OCI-LY1 (cell line): ENCODE results near the gene ACTN2.
A peak's percentile ranks its signal among the peaks of the same experiment; 100 is the strongest.

Experiments
- H2AFZ ChIP-seq: fragments of 200-600 bp; sonication (generic), shearing (Covaris generic); 2 replicates; pipeline ENCODE4 v1.6.0; 2014; ENCODE audit warnings: antibody characterized with exemption, mild to moderate bottlenecking, low read length
- H3F3A ChIP-seq: fragments of 200-600 bp; sonication (generic), shearing (Covaris generic); 2 replicates; pipeline ENCODE4 v1.6.0; 2014; ENCODE audit warnings: mild to moderate bottlenecking, antibody characterized with exemption, low read length, moderate library complexity; ENCODE audit not compliant: insufficient read depth
- H3K27ac ChIP-seq: fragments of 200-600 bp; sonication (generic); 2 replicates; pipeline ENCODE4 v1.5.1; 2014; ENCODE audit warnings: low read length, mixed run types, mild to moderate bottlenecking, low read depth; ENCODE audit not compliant: poor library complexity, severe bottlenecking
- H3K27me3 ChIP-seq: fragments of 200-600 bp; sonication (generic); 2 replicates; pipeline ENCODE4 v1.6.0; 2014; ENCODE audit warnings: antibody characterized with exemption, mild to moderate bottlenecking, low read length, moderate library complexity; ENCODE audit not compliant: insufficient read depth
- H3K36me3 ChIP-seq: fragments of 200-600 bp; sonication (generic); 2 replicates; pipeline ENCODE4 v1.6.1; 2014; ENCODE audit warnings: mild to moderate bottlenecking, antibody characterized with exemption, low read length, moderate library complexity, mixed read lengths; ENCODE audit not compliant: insufficient read depth
- H3K4me1 ChIP-seq: fragments of 200-600 bp; sonication (generic); 2 replicates; pipeline ENCODE4 v1.5.1; 2014; ENCODE audit warnings: mild to moderate bottlenecking, low read length, moderate library complexity; ENCODE audit not compliant: insufficient read depth, severe bottlenecking
- H3K4me2 ChIP-seq: fragments of 200-600 bp; sonication (generic), shearing (Covaris generic); 2 replicates; pipeline ENCODE4 v1.6.1; 2014; ENCODE audit warnings: low read length
- H3K4me3 ChIP-seq: fragments of 200-600 bp; sonication (generic); 2 replicates; pipeline ENCODE4 v1.5.1; 2014; ENCODE audit warnings: low read length, low read depth, mild to moderate bottlenecking, mixed read lengths; ENCODE audit not compliant: poor library complexity, severe bottlenecking
- H3K79me2 ChIP-seq: fragments of 200-600 bp; shearing (Covaris generic); 2 replicates; pipeline ENCODE4 v1.6.1; 2016; ENCODE audit warnings: mixed run types, low read length, mixed read lengths; ENCODE audit not compliant: insufficient read depth
- H3K9ac ChIP-seq: fragments of 200-600 bp; sonication (generic), shearing (Covaris generic); 2 replicates; pipeline ENCODE4 v1.6.1; 2014; ENCODE audit warnings: mild to moderate bottlenecking, low read length, mixed read lengths
- H3K9me2 ChIP-seq: fragments of 200-600 bp; sonication (generic), shearing (Covaris generic); 2 replicates; pipeline ENCODE4 v1.6.1; 2014; ENCODE audit warnings: low read depth, mild to moderate bottlenecking, low read length, mixed read lengths
- H3K9me3 ChIP-seq: fragments of 200-600 bp; shearing (Covaris generic); 2 replicates; pipeline ENCODE4 v1.6.1; 2014; ENCODE audit warnings: low read length, mixed read lengths
- H4K20me1 ChIP-seq: fragments of 200-600 bp; sonication (generic), shearing (Covaris generic); 2 replicates; pipeline ENCODE4 v1.6.0; 2016; ENCODE audit warnings: mild to moderate bottlenecking, low read length; ENCODE audit not compliant: insufficient read depth
- CTCF ChIP-seq: fragments of 200-600 bp; sonication (generic), shearing (Covaris generic); IDR thresholded peaks from 2 replicates; pipeline ENCODE4 v1.5.1; 2017; ENCODE audit warnings: mild to moderate bottlenecking, antibody characterized with exemption, low read length, moderate library complexity, mixed read lengths
- EZH2 ChIP-seq: fragments of 200-600 bp; sonication (generic), shearing (Covaris generic); IDR thresholded peaks from 2 replicates; pipeline ENCODE4 v1.8.0; 2017; ENCODE audit warnings: borderline replicate concordance, mixed run types, mild to moderate bottlenecking, antibody characterized with exemption, low read length, moderate library complexity, mixed read lengths

ACTN2 gene

GRCh38 chr1:236757640-236758039 is 71.3 kb downstream of the ACTN2 start:
- Histone ChIP-seq H3K36me3 (no peaks in the 10 kb centered on the region), H3K4me2 (no peak overlapping the region), H3K27me3 (no peaks in the 10 kb centered on the region), H3F3A (no peaks in the 10 kb centered on the region), H2AFZ (no peak overlapping the region), H3K9ac (no peak overlapping the region), H3K4me3 (no peak overlapping the region), H3K9me3 (no peaks in the 10 kb centered on the region), H3K79me2 (no peaks in the 10 kb centered on the region), H4K20me1 (no peaks in the 10 kb centered on the region), H3K9me2 (no peaks in the 10 kb centered on the region), H3K4me1 (no peaks in the 10 kb centered on the region), H3K27ac (no peak overlapping the region)
- TF ChIP-seq CTCF (no peak), EZH2 (no peak)

DNA sequence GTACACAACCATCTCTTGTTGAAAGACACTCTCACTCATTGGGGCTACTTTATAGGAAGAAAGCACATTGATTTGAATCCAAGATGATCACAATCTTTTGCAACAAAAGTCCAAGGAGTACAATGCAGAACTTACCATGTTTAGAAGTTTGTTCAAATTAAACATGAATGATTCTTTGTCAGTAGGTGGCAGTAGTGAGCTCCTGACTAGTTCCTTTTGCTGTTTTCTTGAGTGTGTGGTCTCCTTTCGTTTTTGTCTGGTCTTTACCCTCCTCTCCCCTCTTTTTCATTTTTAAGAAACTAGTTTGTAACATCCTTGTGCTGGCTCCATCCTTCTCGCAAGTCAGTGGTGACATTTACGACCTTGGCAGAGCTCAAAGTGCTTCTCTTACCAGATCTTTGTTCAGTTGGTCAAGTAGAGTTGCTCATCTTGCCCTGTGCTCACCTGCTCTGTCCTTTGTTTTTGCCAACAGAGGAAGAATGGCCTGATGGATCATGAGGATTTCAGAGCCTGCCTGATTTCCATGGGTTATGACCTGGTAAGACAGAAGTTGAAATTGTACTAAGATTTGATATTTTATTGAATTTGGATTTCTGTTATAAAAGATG is 73.1 kb downstream of the ACTN2 start:
- Histone ChIP-seq H3K9me2 (no peaks in the 10 kb centered on the region), H3K4me1 (no peaks in the 10 kb centered on the region), H3F3A (no peaks in the 10 kb centered on the region), H2AFZ (no peak overlapping the region), H3K79me2 (no peaks in the 10 kb centered on the region), H3K27me3 (no peaks in the 10 kb centered on the region), H3K27ac (no peak overlapping the region), H4K20me1 (no peaks in the 10 kb centered on the region), H3K9me3 (no peaks in the 10 kb centered on the region), H3K4me2 (peak overlapping the region; percentile 26; the same call in 1 of the 2 replicates), H3K4me3 (no peak overlapping the region), H3K36me3 (no peaks in the 10 kb centered on the region), H3K9ac (no peak overlapping the region)
- TF ChIP-seq EZH2 (no peak), CTCF (peak; percentile 76; the same call in 1 of the 2 replicates)

DNA sequence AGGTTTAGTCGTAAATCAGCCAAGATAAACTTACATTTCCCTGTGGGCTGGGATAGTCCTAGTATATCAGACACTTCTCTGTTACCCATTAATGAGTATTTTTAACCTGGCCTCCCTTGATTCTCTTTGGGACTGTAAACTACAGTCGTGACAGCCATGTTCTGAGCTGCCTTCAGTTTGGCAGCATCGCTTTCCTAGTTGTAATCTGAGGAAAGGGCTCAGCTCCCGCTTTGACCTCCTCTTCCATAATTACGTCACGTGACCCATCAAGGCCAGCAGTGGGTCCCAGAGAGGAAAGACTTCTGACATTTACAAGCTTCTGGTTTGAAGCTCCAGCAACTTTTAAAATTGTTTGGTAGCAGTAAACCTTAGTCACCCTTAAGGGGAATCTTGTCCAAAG is 74.2 kb downstream of the ACTN2 start:
- Histone ChIP-seq H3K4me3 (no peak overlapping the region), H3K4me2 (no peak overlapping the region), H3K4me1 (no peaks in the 10 kb centered on the region), H3K79me2 (no peaks in the 10 kb centered on the region), H3K27me3 (no peaks in the 10 kb centered on the region), H4K20me1 (no peaks in the 10 kb centered on the region), H3K27ac (no peak overlapping the region), H3K9me3 (no peaks in the 10 kb centered on the region), H2AFZ (no peak overlapping the region), H3K36me3 (no peaks in the 10 kb centered on the region), H3F3A (no peaks in the 10 kb centered on the region), H3K9me2 (no peaks in the 10 kb centered on the region), H3K9ac (no peak overlapping the region)
- no peak for TF ChIP-seq CTCF
